CD4-positive, alpha-beta T cell (primary cell): ENCODE results near the gene FAN1. TPM values are rescaled to one million over a fixed set of nuclear protein-coding genes. Genes with fewer than 3 reads are reported as not detected.

Experiments used
- ATAC-seq: fragments of 200-7000 bp; cut with Tn5 transposase; one replicate; pipeline ENCODE4 v1.10.0; 2022; ENCODE audit warnings: mild to moderate bottlenecking; ENCODE audit not compliant: poor library complexity
- CTCF ChIA-PET: fragments of 350-600 bp; sonication (Branson Sonifier 250); formaldehyde crosslinking; loops from one replicate; lab custom pipeline; 2021; ENCODE audit warnings: antibody characterized with exemption, inconsistent platforms; lab: Charles Lee
- POLR2A ChIA-PET: fragments of 350-600 bp; sonication (Branson Sonifier 250); formaldehyde crosslinking; loops from one replicate; lab custom pipeline; 2021; ENCODE audit warnings: antibody characterized with exemption, inconsistent platforms; lab: Charles Lee
- DNase-seq, 14 experiments: peaks; one replicate each; pipeline ENCODE4 v3.0.0-alpha.2; 2013 to 2020; ENCODE audit warnings: mixed read lengths in 2 of 14
- H3K27ac ChIP-seq, 2 donors: one replicate each; pipeline versions ENCODE4 v1.5.1 to v1.7.0; 2013; ENCODE audit warnings: low read length in 2 of 2, low read depth in 1 of 2, mild to moderate bottlenecking in 1 of 2
- H3K27me3 ChIP-seq, 2 experiments: 1 replicate in 1 of 2; 2 replicates in 1 of 2; pipeline versions ENCODE4 v1.6.1 to v1.7.0; 2013; ENCODE audit warnings: low read length in 2 of 2, control low read depth in 1 of 2, mild to moderate bottlenecking in 1 of 2, moderate library complexity in 1 of 2; ENCODE audit not compliant: insufficient read depth in 2 of 2, control insufficient read depth in 1 of 2
- H3K36me3 ChIP-seq: one replicate; pipeline ENCODE4 v1.6.1; 2013; ENCODE audit warnings: low read length, control low read depth; ENCODE audit not compliant: insufficient read depth
- H3K4me1 ChIP-seq: one replicate; pipeline ENCODE4 v1.6.1; 2013; ENCODE audit warnings: low read length, control low read depth; ENCODE audit not compliant: insufficient read depth
- H3K4me3 ChIP-seq: one replicate; pipeline ENCODE4 v1.5.1; 2013; ENCODE audit warnings: mild to moderate bottlenecking, low read length, moderate library complexity
- H3K9me3 ChIP-seq, 2 experiments: 1 replicate in 1 of 2; 2 replicates in 1 of 2; pipeline versions ENCODE4 v1.6.1 to v1.7.0; 2013; ENCODE audit warnings: low read length in 2 of 2, mild to moderate bottlenecking in 2 of 2, control low read depth in 1 of 2, moderate library complexity in 1 of 2; ENCODE audit not compliant: control insufficient read depth in 1 of 2, insufficient read depth in 1 of 2
- H3K27ac Mint-ChIP-seq: one replicate; pipeline ENCODE4 v1.8.0; 2020; ENCODE audit warnings: mixed read lengths
- H3K27me3 Mint-ChIP-seq: one replicate; pipeline ENCODE4 v1.8.0; 2021; ENCODE audit warnings: mixed read lengths
- H3K36me3 Mint-ChIP-seq: one replicate; pipeline ENCODE4 v1.8.0; 2021; ENCODE audit warnings: low read depth, mixed read lengths
- H3K4me1 Mint-ChIP-seq: one replicate; pipeline ENCODE4 v1.8.0; 2021; ENCODE audit warnings: low read depth, mixed read lengths
- H3K4me3 Mint-ChIP-seq: one replicate; pipeline ENCODE4 v1.8.0; 2020; ENCODE audit warnings: mild to moderate bottlenecking, mixed read lengths
- H3K9me3 Mint-ChIP-seq: one replicate; pipeline ENCODE4 v1.8.0; 2020; ENCODE audit warnings: mixed read lengths
- CTCF ChIP-seq: fragments of 200-600 bp; IDR thresholded peaks from one replicate; pipeline ENCODE4 v1.8.0; 2022; ENCODE audit warnings: antibody characterized with exemption, mild to moderate bottlenecking
- intact Hi-C, 2 experiments: fragments of 100-400 bp; cut with DNase I in 1 of 2; cut with micrococcal nuclease in 1 of 2; formaldehyde crosslinking; loops; one replicate each; pipeline versions ENCODE4 v1.15.1 to v1.9.0; 2023 to 2025; cut with DNase I, micrococcal nuclease
- total RNA-seq, 174 experiments: library from RNA in 2 of 174; stranded (reverse) in 2 of 174; gene quantifications; one replicate each; pipeline ENCODE4 v1.2.3 and lab custom pipeline; 2021 to 2026

The FAN1 gene
- total RNA-seq, 2 experiments from 2014 or later: 15.3 to 15.9 TPM

- ChIA-PET CTCF (no interaction called here), POLR2A (no interaction called here)
- Mint-ChIP-seq H3K9me3 (no peaks in the 10 kb centered on the region), H3K36me3 (peaks cover 95% of the 10 kb centered on the region), H3K27me3 (no peaks in the 10 kb centered on the region), H3K4me1 (peaks cover 16% of the 10 kb centered on the region), H3K4me3 (no peak overlapping the region), H3K27ac (no peak overlapping the region)
- H3K27ac ChIP-seq: no peak overlapping the region
- H3K27me3 ChIP-seq: no peaks in the 10 kb centered on the region
- peaks cover 4% of the 10 kb centered on the region for H3K4me1 ChIP-seq
- TF ChIP-seq CTCF: no peak
- DNase-seq (no peak), ATAC-seq (no peak)
- intact Hi-C loops: no loop called here
- H3K4me3 ChIP-seq: no peak overlapping the region
- H3K9me3 ChIP-seq: no peaks in the 10 kb centered on the region
- H3K36me3 ChIP-seq: peaks cover 76% of the 10 kb centered on the region
Observed at GRCh38 chr15:30958219-30958618, 54.5 kb downstream of the FAN1 start.

- Mint-ChIP-seq H3K27ac (peak overlapping the region; percentile 70), H3K4me1 (peaks cover 31% of the 10 kb centered on the region), H3K9me3 (no peaks in the 10 kb centered on the region), H3K27me3 (no peaks in the 10 kb centered on the region), H3K36me3 (peaks cover 89% of the 10 kb centered on the region), H3K4me3 (no peak overlapping the region)
- CTCF ChIA-PET: no interaction called here
- DNase-seq: no peak
- H3K9me3 ChIP-seq: no peaks in the 10 kb centered on the region
- peaks cover 66% of the 10 kb centered on the region for H3K36me3 ChIP-seq
- H3K4me1 ChIP-seq: peaks cover 4% of the 10 kb centered on the region
- H3K4me3 ChIP-seq: no peak overlapping the region
- POLR2A ChIA-PET: interaction anchor here (0.6 to 1.0 kb wide), 2 partner anchors 16 to 62 kb away, joined by 3 read pairs; no protein-coding TSS in a partner anchor
- no peaks in the 10 kb centered on the region for H3K27me3 ChIP-seq
- H3K27ac ChIP-seq: no peak overlapping the region
- no peak for ATAC-seq
- TF ChIP-seq CTCF: no peak
- intact Hi-C loops: no loop called here
Observed at GRCh38 chr15:30962079-30962478, 58.4 kb downstream of the FAN1 start.

- Histone ChIP-seq H3K4me3 (no peak overlapping the region), H3K9me3 (no peaks in the 10 kb centered on the region), H3K27ac (no peak overlapping the region), H3K36me3 (peaks cover 60% of the 10 kb centered on the region), H3K4me1 (peaks cover 4% of the 10 kb centered on the region), H3K27me3 (no peaks in the 10 kb centered on the region)
- intact Hi-C loops: no loop called here
- POLR2A ChIA-PET: interaction anchor here (0.6 to 1.0 kb wide), 2 partner anchors 16 to 62 kb away, joined by 3 read pairs; no protein-coding TSS in a partner anchor
- peak in 1 of 14 experiments; percentile 15 for DNase-seq
- no peak for TF ChIP-seq CTCF
- no peaks in the 10 kb centered on the region for H3K27me3 Mint-ChIP-seq
- peak overlapping the region; percentile 70 for H3K27ac Mint-ChIP-seq
- H3K4me3 Mint-ChIP-seq: peak overlapping the region; percentile 4
- ATAC-seq: no peak
- H3K4me1 Mint-ChIP-seq: peaks cover 31% of the 10 kb centered on the region
- no peaks in the 10 kb centered on the region for H3K9me3 Mint-ChIP-seq
- H3K36me3 Mint-ChIP-seq: peaks cover 88% of the 10 kb centered on the region
- CTCF ChIA-PET: no interaction called here
Observed at GRCh38 chr15:30962659-30963058, 58.9 kb downstream of the FAN1 start.
